Measurements from ENCODE around the gene HEPHL1.

- TF ChIP-seq CTCF (IDR thresholded peaks at IDR 0.05; ENCODE audit: low read depth, low read length) (no peak), EZH2phosphoT487 (IDR thresholded peaks at IDR 0.05; ENCODE audit: low read depth) (no peak)
Observed at GRCh38 chr11:94028436-94028835, 7.3 kb downstream of the HEPHL1 start.
